Urothelium cell line (cell line): Measurements from ENCODE around the gene ATXN2.
"Not testable (repeated sequence)": the region's sequence is repeated elsewhere in the genome, so short reads cannot be mapped to it uniquely, and the experiment has no call there.

Experiments
- DNase-seq: peaks from one replicate; pipeline ENCODE4 v3.0.0; 2011; ENCODE audit warnings: low spot score, mixed read lengths
- FAIRE-seq: peaks from 2 replicates; lab custom pipeline; 2011; peaks lifted over from hg19 to GRCh38; lab: Jason Lieb, UNC

Gene ATXN2, protein sequence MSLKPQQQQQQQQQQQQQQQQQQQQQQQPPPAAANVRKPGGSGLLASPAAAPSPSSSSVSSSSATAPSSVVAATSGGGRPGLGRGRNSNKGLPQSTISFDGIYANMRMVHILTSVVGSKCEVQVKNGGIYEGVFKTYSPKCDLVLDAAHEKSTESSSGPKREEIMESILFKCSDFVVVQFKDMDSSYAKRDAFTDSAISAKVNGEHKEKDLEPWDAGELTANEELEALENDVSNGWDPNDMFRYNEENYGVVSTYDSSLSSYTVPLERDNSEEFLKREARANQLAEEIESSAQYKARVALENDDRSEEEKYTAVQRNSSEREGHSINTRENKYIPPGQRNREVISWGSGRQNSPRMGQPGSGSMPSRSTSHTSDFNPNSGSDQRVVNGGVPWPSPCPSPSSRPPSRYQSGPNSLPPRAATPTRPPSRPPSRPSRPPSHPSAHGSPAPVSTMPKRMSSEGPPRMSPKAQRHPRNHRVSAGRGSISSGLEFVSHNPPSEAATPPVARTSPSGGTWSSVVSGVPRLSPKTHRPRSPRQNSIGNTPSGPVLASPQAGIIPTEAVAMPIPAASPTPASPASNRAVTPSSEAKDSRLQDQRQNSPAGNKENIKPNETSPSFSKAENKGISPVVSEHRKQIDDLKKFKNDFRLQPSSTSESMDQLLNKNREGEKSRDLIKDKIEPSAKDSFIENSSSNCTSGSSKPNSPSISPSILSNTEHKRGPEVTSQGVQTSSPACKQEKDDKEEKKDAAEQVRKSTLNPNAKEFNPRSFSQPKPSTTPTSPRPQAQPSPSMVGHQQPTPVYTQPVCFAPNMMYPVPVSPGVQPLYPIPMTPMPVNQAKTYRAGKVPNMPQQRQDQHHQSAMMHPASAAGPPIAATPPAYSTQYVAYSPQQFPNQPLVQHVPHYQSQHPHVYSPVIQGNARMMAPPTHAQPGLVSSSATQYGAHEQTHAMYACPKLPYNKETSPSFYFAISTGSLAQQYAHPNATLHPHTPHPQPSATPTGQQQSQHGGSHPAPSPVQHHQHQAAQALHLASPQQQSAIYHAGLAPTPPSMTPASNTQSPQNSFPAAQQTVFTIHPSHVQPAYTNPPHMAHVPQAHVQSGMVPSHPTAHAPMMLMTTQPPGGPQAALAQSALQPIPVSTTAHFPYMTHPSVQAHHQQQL

GRCh38 chr12:111598637-111599452 is at the start of gene ATXN2:
TSS of gene ATXN2 (minus strand) at chr12:111599315. CDS start at chr12:111599034, 281 bp downstream.
- DNase-seq (peak; percentile 84), FAIRE-seq (no peak)

- DNase-seq = peak; percentile 35
Measured at GRCh38 chr12:111645433-111645832, 46.3 kb upstream of the ATXN2 start.

DNA sequence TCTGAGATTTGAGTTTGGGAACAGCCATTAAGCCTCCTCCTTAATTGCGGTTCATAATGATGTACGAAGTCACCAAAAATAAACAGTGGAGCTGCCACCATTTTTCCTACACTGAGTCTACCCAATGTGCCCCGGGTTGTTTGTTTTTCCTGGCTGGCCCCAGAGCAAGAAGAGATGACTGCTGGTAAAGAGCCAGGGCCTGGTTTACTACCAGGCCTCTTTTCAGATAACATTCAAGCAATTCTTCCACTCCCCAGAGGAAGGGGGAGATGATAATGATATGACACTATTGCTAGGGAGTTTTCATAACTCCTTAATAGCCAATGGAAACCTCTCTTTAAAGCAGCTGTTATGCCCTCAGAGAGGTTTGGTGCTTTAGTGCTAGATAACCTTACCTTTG is 44.3 kb upstream of the ATXN2 start:
- no peak for DNase-seq
- no peak for FAIRE-seq

More at GRCh38 chr12:111645433-111645832, 46.3 kb upstream of the ATXN2 start:
- no peak for FAIRE-seq

DNA sequence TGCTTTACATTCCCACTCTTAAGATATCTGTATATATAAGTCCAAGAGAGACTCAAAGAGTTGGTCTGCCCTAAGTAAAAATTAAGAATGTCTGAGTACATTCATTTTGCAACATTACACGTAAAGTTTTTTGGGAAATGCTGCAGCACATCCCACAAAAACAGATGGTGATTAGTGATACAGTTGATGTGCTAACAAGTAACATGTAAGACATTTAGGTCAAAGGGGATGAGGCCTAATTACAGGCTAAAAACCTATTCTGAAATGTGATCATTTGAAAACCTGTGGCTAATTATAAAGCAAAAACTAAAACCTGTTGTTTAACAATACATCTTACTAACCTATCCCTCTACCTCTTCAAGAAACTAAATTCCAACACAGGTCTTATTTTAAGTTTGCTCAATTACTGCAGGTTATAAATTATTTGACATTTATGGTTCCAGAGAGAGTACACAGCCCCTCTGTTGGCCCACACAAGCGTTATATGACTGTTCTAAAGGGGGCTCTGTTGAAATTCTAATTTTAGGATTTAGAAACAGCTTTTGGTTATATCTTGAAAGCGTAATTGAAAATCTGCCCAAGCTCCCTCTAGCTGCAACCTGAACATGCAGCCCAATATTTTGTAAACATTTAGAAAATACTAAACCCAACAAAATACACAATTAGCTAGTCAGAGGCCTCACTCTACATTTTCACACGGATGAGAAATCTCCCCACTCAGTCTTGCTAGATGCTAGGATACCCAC is 43.7 kb upstream of the ATXN2 start:
- FAIRE-seq (no peak), DNase-seq (no peak)

DNA sequence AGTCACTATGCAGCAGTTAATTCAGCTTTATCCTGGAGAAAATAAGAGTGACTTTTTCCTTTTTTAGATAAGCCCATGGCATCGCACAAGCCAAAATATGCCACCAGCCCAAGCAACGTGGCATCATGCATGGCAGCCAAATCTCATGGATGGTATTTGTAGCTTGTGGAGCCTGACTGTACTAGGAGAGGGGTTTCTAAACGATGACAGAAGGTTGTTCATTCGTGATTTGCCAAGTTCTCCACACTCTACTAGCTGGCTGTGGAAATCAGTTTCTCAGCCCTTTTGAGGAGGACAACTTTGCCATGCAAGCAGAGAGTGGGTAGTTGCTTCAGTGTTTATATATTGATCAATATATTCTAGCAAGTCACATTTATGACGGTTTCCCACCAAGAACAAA is 41.4 kb upstream of the ATXN2 start:
- no peak for FAIRE-seq
- no peak for DNase-seq

DNA sequence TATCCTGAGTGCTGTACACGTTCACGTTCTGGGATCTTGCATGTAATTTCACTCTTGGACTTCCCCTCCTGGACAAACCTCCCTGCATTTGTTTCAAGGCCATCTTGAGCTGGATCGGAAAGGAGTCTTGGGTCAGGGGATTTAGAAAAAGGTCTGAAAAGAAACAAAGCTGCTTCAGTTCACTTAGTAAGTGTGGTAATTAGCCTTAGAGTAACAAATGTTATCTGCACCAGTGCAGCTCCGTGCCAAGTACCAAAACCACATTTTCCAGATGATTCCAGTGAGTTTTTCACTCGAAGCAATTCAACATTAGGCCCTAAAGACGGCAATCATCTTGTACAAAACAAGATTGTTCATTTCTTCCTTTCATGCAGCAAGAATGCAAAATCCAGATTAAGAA is 39.4 kb upstream of the ATXN2 start:
- FAIRE-seq (no peak), DNase-seq (no peak)

DNA sequence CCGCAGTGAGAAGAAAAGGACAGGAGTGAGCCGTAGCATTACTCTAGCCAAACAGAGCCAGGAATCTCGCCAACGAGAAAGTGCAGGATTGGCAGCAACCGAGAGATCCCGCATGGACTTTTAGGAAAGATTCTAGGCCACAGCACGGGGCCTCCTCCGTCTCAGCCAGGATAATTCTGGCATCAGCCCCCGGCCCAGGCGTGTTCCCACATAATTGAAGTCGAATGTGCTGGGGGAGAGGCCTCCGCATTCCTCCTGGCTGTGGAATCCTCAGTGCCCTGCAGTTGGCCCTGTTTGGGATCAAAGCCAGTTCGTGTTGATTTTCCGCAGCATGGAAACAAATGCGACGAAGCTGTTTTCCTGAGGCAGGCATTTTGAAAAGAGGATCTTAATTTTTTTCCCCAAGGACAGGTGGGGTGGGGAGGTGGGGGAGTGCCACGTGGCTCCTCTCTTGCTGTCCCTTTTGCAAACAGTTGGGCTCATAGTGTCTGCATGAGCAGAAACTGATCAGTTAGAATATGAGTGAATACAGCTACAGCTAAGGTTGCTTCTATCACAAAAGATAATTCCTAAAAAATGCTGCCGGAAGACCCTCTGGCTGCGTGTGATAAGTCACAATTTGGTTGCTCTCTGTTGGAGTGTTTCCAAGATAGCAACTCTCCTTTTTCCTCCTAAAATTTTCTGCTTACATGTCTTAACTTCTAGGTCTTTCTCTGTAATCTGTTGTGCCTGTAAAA is 37.3 kb upstream of the ATXN2 start:
- FAIRE-seq = no peak
- DNase-seq = no peak

DNA sequence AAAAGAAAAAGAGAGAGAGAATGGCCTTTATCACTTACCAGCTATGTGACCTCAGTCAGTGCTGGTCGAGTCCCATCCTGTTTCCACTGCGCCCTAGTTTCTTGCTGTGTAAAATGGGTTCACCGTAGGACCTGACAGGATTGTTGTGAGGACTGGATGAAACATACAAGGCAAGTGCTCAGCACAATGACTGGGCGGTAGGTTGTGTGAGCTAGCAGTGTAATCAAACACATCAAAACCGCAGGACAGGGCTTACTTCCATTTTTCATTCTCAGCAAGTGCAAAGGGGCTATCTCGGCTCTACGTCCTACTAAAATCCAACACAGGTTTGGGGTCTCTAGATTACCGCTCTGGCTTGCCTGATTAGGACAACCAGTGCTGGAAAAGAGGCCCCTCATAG is 36.4 kb upstream of the ATXN2 start:
- DNase-seq = no peak
- FAIRE-seq = no peak

DNA sequence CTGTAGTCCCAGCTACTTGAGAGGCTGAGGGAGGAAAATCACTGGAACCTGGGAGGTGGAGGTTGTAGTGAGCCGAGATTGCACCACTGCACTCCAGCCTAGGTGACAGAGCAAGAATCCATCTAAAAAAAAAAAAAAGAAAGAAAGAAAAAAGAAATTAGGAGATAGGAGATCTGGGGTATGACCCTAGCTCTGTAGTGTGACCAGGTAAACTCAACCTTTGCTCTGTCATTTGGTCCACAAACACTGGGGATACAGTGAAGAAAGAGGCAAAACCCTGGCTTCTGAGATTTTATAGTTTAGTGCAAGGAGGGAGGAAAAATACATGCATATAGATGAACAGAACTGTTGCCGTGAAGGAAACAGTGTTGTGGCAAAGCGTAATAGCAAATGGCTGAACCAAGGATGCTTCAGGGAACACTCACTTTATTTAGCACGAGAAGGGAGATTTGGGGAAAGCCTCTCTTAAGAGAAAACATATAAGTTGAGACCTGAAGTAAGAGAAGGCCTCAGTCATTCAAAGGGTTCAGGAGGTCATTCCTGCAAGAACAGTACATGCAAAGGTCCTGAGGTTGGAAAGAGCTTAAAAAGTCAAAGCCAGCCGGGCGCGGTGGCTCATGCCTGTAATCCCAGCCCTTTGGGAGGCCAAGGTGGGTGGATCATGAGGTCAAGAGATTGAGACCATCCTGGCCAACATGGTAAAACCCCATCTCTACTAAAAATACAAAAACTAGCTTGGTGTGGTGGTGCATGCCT is 29.6 kb upstream of the ATXN2 start:
- DNase-seq (no peak), FAIRE-seq (no peak)

DNA sequence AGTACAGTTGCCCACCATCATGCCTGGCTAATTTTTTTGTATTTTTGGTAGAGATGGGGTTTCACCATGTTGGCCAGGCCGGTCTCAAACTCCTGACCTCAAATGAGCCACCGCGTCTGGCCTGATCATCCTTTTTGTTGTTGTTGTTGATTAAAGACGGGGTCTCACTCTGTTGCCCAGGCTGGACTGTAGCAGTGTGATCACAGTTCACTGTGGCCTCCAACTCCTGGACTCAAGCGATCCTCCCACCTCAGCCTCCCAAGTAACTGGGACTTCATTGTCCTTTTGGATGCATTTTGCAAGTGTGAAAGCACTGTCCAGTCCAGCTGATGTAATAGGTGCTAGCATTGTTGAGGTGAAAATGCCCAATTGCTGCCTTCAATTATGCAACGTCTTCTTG is 27.1 kb upstream of the ATXN2 start:
- FAIRE-seq (no peak), DNase-seq (no peak)

DNA sequence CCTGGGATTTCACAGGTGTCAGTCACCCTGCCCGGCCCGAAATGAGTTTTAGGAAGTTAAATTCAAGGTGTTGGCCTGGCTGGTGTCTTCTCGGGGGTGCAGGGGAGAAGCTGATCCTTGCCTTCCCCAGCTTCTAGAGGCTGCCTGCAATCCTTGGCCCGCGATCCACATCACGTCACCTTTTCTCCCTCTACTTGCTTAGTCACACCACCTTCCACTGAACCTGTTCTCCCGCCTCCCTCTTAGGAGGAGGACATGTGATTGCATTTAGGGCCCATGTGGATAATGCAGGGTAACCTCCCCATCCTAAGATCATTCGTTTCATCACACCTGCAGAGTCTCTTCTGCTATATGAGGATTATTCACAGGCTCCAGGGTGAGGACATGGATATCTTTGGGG is 25.4 kb upstream of the ATXN2 start:
- no peak for FAIRE-seq
- no peak for DNase-seq

- FAIRE-seq, DNase-seq: not testable (repeated sequence)
Measured at GRCh38 chr12:111617841-111618240, 18.7 kb upstream of the ATXN2 start.

DNA sequence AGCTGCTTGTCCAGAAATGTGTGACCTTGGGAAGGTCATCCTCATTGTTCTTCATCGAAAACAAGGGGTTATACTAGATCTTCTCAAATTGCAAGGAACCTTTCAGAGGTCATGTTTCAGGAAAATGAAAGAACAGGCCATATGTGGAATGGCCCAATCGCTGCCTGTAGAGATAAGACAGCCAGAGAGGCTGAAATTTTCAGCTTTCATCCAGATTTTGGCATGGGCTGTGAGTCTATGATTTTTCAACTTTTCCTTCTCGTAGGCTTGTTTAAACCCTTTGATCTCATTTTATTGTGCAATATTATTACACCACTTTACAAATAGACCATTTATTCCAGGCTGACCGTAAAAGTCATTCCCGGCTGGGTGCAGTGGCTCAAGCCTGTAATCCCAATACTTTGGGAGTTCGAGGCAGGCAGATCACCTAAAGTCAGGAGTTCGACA is 17.1 kb upstream of the ATXN2 start:
- FAIRE-seq (no peak), DNase-seq (no peak)

GRCh38 chr12:111607239-111607638 is 8.1 kb upstream of the ATXN2 start:
- DNase-seq = no peak
- FAIRE-seq = no peak

DNA sequence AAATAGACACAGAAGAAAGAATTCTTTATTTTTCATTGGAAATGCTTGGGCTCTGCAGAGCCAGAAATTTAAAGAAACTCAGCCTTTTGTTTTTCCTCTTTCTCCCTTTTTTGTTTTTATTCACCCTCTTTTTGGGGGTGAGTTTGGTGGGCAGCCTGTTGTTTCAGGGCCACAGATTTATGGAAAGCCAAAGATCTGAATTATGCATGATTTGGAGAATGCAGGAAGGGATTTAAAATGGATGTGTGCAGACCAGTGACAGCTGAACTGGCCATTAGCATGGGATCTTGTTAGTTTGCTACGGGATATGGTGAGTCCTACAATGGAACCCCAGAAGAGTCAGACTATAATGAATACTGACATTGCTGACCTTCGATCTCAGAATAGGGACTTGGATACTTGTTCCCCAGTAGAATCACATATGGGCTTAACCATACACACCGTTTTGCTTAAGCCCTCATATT is 7.7 kb upstream of the ATXN2 start:
- FAIRE-seq (no peak), DNase-seq (no peak)

GRCh38 chr12:111605911-111606766 is 7.0 kb upstream of the ATXN2 start:
- no peak for DNase-seq
- no peak for FAIRE-seq

DNA sequence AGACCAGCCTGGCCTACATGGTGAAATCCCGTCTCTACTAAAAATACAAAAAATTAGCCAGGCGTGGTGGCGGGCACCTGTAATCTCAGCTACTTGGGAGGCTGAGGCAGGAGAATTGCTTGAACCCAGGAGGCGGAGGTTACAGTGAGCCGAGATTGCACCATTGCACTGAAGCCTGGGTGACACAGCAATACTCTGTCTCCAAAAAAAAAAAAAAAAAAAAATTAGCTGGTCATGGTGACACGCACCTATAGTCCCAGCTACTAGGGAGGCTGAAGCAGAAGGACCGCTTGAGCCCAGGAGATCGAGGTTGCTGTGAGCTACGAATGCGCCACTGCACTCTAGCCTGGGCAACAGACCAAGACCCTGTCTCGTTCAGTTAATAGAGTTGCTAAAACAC is 3.7 kb upstream of the ATXN2 start:
- not testable (repeated sequence) for FAIRE-seq

More for the DNA sequence above, 3.7 kb upstream of the ATXN2 start:
- not testable (repeated sequence) for DNase-seq
